Trophoblast cell (in vitro differentiated cells and primary cell): ENCODE data around the gene SEC22B.
"Not testable (repeated sequence)": the region's sequence is repeated elsewhere in the genome, so short reads cannot be mapped to it uniquely, and the experiment has no call there.

ENCODE experiments used
- DNase-seq, 2 donors: peaks; one replicate each; pipeline ENCODE4 v3.0.0-alpha.2; 2016
- H2AFZ ChIP-seq: 2 replicates; pipeline ENCODE4 v1.6.1; 2013; ENCODE audit warnings: low read length, moderate library complexity, mild to moderate bottlenecking; ENCODE audit not compliant: insufficient read depth, poor library complexity
- H2AK5ac ChIP-seq: 2 replicates; pipeline ENCODE4 v1.6.1; 2013; ENCODE audit warnings: mild to moderate bottlenecking, low read length
- H2BK120ac ChIP-seq: 2 replicates; pipeline ENCODE4 v1.6.1; 2013; ENCODE audit warnings: low read length, mild to moderate bottlenecking, moderate library complexity; ENCODE audit not compliant: insufficient read depth, poor library complexity
- H2BK12ac ChIP-seq: 2 replicates; pipeline ENCODE4 v1.6.1; 2013; ENCODE audit warnings: mild to moderate bottlenecking, low read length, moderate library complexity
- H2BK5ac ChIP-seq: 2 replicates; pipeline ENCODE4 v1.6.1; 2013; ENCODE audit warnings: low read length, low read depth, moderate library complexity, mild to moderate bottlenecking; ENCODE audit not compliant: poor library complexity
- H3K14ac ChIP-seq: 2 replicates; pipeline ENCODE4 v1.6.1; 2013; ENCODE audit warnings: mild to moderate bottlenecking, low read length
- H3K18ac ChIP-seq: 2 replicates; pipeline ENCODE4 v1.6.1; 2013; ENCODE audit warnings: mild to moderate bottlenecking, low read length
- H3K23ac ChIP-seq: 2 replicates; pipeline ENCODE4 v1.6.1; 2013; ENCODE audit warnings: low read length
- H3K27ac ChIP-seq: 2 replicates; pipeline ENCODE4 v1.5.1; 2013; ENCODE audit warnings: low read depth, mild to moderate bottlenecking, inconsistent platforms, low read length, moderate library complexity
- H3K27me3 ChIP-seq: 2 replicates; pipeline ENCODE4 v1.6.1; 2013; ENCODE audit warnings: inconsistent platforms, mild to moderate bottlenecking, low read length, moderate library complexity; ENCODE audit not compliant: insufficient read depth
- H3K36me3 ChIP-seq, 2 experiments: 1 replicate in 1 of 2; 2 replicates in 1 of 2; pipeline ENCODE4 v1.6.1; 2013; ENCODE audit warnings: low read length in 2 of 2, mild to moderate bottlenecking in 2 of 2, moderate library complexity in 1 of 2; ENCODE audit not compliant: insufficient read depth in 2 of 2, control insufficient read depth in 1 of 2
- H3K4ac ChIP-seq: 2 replicates; pipeline ENCODE4 v1.6.1; 2013; ENCODE audit warnings: low read depth, mild to moderate bottlenecking, low read length, moderate library complexity
- H3K4me1 ChIP-seq, 2 experiments: 1 replicate in 1 of 2; 2 replicates in 1 of 2; pipeline ENCODE4 v1.6.1; 2013; ENCODE audit warnings: low read length in 2 of 2, mild to moderate bottlenecking in 2 of 2, moderate library complexity in 1 of 2; ENCODE audit not compliant: insufficient read depth in 2 of 2, control insufficient read depth in 1 of 2
- H3K4me2 ChIP-seq: 2 replicates; pipeline ENCODE4 v1.6.1; 2013; ENCODE audit warnings: inconsistent platforms, mild to moderate bottlenecking, low read length, moderate library complexity
- H3K4me3 ChIP-seq: 2 replicates; pipeline ENCODE4 v1.5.1; 2013; ENCODE audit warnings: mild to moderate bottlenecking, low read depth, low read length, inconsistent platforms
- H3K79me1 ChIP-seq: one replicate; pipeline ENCODE4 v1.6.1; 2013; ENCODE audit warnings: low read length
- H3K79me2 ChIP-seq: 2 replicates; pipeline ENCODE4 v1.6.1; 2013; ENCODE audit warnings: low read length, mild to moderate bottlenecking; ENCODE audit not compliant: control insufficient read depth, insufficient read depth, poor library complexity
- H3K9ac ChIP-seq: 2 replicates; pipeline ENCODE4 v1.6.1; 2013; ENCODE audit warnings: mild to moderate bottlenecking, low read length
- H3K9me3 ChIP-seq: 2 replicates; pipeline ENCODE4 v1.6.1; 2013; ENCODE audit warnings: low read depth, mild to moderate bottlenecking, control low read depth, inconsistent platforms, low read length; ENCODE audit not compliant: insufficient read depth
- H4K12ac ChIP-seq: 2 replicates; pipeline ENCODE4 v1.6.1; 2013; ENCODE audit warnings: low read depth, mild to moderate bottlenecking, low read length, moderate library complexity
- H4K8ac ChIP-seq: 2 replicates; pipeline ENCODE4 v1.6.1; 2013; ENCODE audit warnings: low read depth, mild to moderate bottlenecking, low read length, moderate library complexity
- H4K91ac ChIP-seq: one replicate; pipeline ENCODE4 v1.6.1; 2013; ENCODE audit warnings: low read depth, mild to moderate bottlenecking, low read length, moderate library complexity
- WGBS: extraction: QIAGEN DNeasy Blood & Tissue Kit; methylation state at CpG from one replicate; pipeline ENCODE4 v1.1.7; 2013; ENCODE audit warnings: missing lambda C conversion rate; ENCODE audit not compliant: insufficient read length, insufficient coverage; ENCODE audit errors: extremely low coverage; 5-methylcytosine and 5-hydroxymethylcytosine counted together

Gene SEC22B

DNA sequence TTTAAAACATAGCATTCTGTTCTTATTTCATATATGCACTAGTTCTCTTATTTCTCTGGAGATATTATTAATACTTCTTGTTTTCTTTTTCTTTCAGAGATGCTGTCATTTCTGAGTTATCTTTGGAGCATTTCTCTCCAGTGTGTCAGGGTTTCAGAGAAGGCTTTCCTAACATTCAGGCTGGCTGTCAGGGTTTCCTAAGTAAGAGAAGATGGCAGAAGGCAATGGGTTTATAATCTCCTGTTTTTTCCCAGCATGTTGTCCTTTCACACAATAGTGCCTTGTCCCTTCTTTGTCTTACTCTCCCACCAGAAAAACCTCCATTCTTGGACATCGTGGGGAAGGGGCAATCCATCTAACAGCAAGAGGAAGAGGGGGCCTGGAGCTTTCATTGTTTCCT lies 51.7 kb downstream of the SEC22B start:
- H4K12ac ChIP-seq, H3K36me3 ChIP-seq, H2AFZ ChIP-seq, H3K4me3 ChIP-seq, H3K14ac ChIP-seq, H4K8ac ChIP-seq, H3K27ac ChIP-seq, H3K9ac ChIP-seq, H3K4me1 ChIP-seq, H3K27me3 ChIP-seq, H2AK5ac ChIP-seq, H2BK12ac ChIP-seq, H3K9me3 ChIP-seq, H3K23ac ChIP-seq, H3K79me1 ChIP-seq, H2BK5ac ChIP-seq, H3K79me2 ChIP-seq, H4K91ac ChIP-seq, H3K4ac ChIP-seq, H2BK120ac ChIP-seq, H3K18ac ChIP-seq, H3K4me2 ChIP-seq: not testable (repeated sequence)
- DNase-seq, result peak in 1 of 2 donors; percentile 46
- no CpG with 5 or more reads among the region's 1 CpG for whole genome bisulfite sequencing

- not testable (repeated sequence) for H3K27ac ChIP-seq
Measured at GRCh38 chr1:120123813-120124510, 52.4 kb downstream of the SEC22B start.

DNA sequence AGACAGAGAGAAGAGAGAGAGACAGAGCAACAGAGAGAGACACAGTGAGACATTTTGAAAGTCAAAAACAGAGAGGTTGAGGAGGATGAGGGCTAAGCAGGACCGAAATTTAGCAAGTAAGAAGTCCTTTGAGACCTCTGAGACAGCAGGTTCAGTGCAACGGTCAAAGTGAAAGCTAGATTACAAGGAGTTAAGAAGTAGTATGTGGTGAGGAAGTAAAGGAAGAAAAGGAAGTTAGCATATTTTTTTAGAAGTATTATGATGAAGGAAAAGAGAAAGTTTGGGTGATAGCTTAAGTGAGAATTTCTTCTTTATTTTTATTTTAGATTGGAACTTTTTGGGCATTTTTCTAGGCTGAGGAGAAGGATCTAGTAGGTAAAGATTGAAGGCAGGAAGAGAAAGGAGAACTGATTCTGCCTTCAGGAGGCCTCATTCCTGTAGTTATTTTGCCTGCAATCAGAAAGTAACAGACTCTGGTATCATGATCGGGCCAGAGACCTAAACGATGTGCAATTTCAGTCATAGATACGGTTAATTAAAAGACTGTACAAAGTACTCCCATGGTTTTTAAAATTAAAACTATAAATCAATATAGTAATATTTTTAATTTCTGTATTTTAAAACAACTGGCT lies 53.9 kb downstream of the SEC22B start:
- not testable (repeated sequence) for H3K18ac ChIP-seq, H4K91ac ChIP-seq
- WGBS, result no CpG with 5 or more reads among the region's 5 CpGs

More at GRCh38 chr1:120123813-120124510, 52.4 kb downstream of the SEC22B start:
- H2AK5ac ChIP-seq, H2BK12ac ChIP-seq, H2BK120ac ChIP-seq, H3K4me1 ChIP-seq, H3K23ac ChIP-seq, H3K4me2 ChIP-seq, H3K9ac ChIP-seq, H4K8ac ChIP-seq, H3K14ac ChIP-seq, H3K27me3 ChIP-seq, H3K79me1 ChIP-seq, H3K79me2 ChIP-seq, H3K4ac ChIP-seq, H3K9me3 ChIP-seq, H4K12ac ChIP-seq, H4K91ac ChIP-seq, H3K18ac ChIP-seq, H2AFZ ChIP-seq, H3K36me3 ChIP-seq, H3K4me3 ChIP-seq, H2BK5ac ChIP-seq: not testable (repeated sequence)
- DNase-seq, result peak; percentile 51 to 70
- WGBS, result no CpG with 5 or more reads among the region's 4 CpGs

DNA sequence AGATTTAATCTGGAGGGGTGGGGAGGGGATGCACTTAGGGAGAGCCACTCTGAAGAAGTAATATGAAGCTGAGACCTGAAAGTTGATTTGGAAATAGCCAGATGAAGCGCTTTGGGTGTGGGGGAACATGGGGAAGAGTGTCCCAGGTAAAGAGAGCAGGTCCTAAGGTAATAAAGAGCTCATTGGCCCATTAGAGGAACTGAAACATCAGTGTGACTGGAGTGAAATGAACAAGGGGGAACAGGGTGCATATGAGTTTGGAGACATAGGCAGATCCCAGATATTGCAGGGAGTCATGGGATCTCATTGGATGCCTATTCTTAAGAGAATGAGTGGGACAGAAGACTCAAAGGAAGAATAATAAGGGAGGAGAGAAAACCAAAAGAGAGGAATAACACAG lies 54.5 kb downstream of the SEC22B start:
- not testable (repeated sequence) for H3K27ac ChIP-seq, DNase-seq, H3K4me2 ChIP-seq, H3K14ac ChIP-seq, H3K23ac ChIP-seq, H4K12ac ChIP-seq, H3K27me3 ChIP-seq, H2AK5ac ChIP-seq, H2BK5ac ChIP-seq, H4K91ac ChIP-seq, H3K9ac ChIP-seq, H3K79me1 ChIP-seq, H3K79me2 ChIP-seq, H2BK120ac ChIP-seq, H3K36me3 ChIP-seq, H4K8ac ChIP-seq, H3K4ac ChIP-seq, H3K9me3 ChIP-seq, H2BK12ac ChIP-seq, H3K4me1 ChIP-seq, H3K18ac ChIP-seq, H3K4me3 ChIP-seq, H2AFZ ChIP-seq
- WGBS, result no CpG with 5 or more reads among the region's 1 CpG

More for the DNA sequence above, 53.9 kb downstream of the SEC22B start:
- not testable (repeated sequence) for H2BK5ac ChIP-seq, H3K14ac ChIP-seq, H3K4me1 ChIP-seq, H3K4me2 ChIP-seq, H3K9ac ChIP-seq, H2AK5ac ChIP-seq, H3K79me1 ChIP-seq, H3K79me2 ChIP-seq, H3K4ac ChIP-seq, H2BK120ac ChIP-seq, H3K36me3 ChIP-seq, H4K8ac ChIP-seq, H4K12ac ChIP-seq, H2BK12ac ChIP-seq, H3K4me3 ChIP-seq, H2AFZ ChIP-seq, H3K23ac ChIP-seq, H3K27ac ChIP-seq, H3K27me3 ChIP-seq, DNase-seq, H3K9me3 ChIP-seq
